LNCaP clone FGC (cell line): Measurements from ENCODE around the gene HIVEP1.

Source experiments
- DNase-seq: peaks from one replicate; pipeline ENCODE4 v3.0.0-alpha.2; 2011; ENCODE audit warnings: low read depth
- H3K4me3 ChIP-seq: 2 replicates; pipeline ENCODE4 v1.5.1; 2011; ENCODE audit warnings: mild to moderate bottlenecking, low read depth, low read length, control low read depth
- CTCF ChIP-seq: IDR thresholded peaks from 2 replicates; pipeline ENCODE4 v1.5.1; 2012; ENCODE audit warnings: mild to moderate bottlenecking; ENCODE audit not compliant: control insufficient read depth, insufficient read depth; ENCODE audit errors: extremely low read depth

The HIVEP1 gene

DNA sequence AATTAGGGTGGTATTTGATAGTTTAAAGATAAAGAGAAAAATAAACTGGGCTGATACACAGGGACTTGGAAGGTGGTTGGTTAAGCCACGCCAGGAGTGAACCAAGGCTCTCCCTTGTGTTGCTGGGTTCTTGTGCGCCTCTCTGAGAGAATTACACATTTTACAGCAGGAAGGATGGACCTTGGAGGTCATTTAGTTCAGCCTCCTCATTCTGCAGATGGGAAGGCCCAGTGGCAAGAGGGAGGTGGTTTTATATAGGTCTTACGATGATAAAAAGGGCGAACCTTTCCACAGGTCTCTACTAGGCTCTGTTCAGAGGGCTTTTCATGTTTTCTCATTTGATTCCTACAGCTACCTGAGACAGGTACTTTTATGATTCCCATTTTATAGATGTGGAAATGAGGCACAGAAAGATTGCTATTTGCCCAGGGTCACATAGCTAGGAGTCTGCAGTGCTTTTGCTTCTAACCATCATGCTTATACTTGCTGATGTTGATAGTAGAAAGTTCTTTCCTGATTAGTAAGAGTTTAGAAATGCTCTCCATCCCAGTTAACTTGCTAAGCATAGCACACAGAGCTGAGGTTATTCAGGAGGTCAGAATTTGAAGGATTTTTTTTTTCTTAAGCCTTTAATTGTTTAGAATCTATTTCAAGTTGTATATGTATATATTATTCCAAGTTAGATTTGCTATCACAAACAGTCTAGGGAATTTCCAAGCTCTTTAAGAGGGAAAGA lies 12.8 kb downstream of the HIVEP1 start:
- no peak for TF ChIP-seq CTCF
- no peak overlapping the region for H3K4me3 ChIP-seq
- no peak for DNase-seq

DNA sequence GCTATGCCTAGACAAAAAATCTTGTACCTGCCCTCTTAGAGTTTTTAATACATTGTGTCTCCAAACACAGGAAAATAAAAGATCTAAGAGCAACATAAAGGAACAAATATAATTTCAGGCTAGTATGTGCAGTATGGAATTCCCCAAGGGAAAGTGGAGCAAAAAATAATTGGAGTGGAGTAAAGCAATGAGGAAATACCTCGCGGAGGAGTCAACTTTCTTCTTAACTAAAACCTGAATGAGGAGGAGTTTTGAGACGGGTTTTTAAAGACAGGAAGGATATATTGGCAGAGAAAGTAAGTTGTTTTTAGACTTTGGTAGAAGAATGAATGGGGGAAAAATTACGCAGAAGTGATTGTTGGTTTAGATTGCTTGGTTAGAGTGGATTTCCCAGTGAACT lies 14.0 kb downstream of the HIVEP1 start:
- no peak overlapping the region for H3K4me3 ChIP-seq
- no peak for DNase-seq
- TF ChIP-seq CTCF, result no peak

DNA sequence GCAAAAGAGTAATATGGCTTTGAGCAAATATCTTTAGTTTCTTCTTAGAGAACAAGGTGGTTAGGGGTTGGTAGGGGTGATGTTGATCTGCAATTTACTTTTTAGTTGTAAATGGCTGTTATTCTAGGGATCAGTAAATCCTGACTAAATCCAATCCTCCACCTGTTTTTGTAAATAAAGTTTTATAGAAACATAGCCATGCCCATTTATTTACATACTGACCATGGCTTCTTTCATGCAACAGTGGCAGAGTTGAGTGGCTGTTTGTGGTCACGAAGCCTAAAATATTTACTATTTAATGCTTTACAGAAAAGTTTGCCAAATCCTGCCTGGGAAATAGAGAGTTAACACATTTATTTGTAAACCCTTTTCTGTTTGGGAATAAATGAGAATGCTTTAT lies 14.7 kb downstream of the HIVEP1 start:
- DNase-seq, result no peak
- no peak for TF ChIP-seq CTCF

DNA sequence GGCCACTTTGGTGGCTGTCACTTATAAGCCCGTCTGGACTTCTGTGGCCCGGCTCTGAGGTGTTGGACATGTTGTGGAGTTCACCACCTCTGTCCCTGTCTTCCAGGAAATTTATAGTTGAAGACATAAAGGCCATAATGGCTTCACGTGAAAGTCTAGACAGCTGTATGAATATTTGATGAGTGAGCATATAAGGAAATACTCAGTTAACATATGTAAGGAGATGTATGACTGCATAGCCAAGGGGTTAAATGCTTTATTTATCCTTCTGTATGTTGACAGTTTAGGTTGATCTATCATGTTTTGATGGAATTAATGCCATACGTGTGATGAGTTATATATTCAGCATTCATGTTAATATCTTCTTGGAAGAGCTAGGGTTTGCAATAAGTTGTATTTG lies 16.1 kb downstream of the HIVEP1 start:
- TF ChIP-seq CTCF, result no peak
- DNase-seq, result no peak
- no peak overlapping the region for H3K4me3 ChIP-seq

More for the DNA sequence above, 14.7 kb downstream of the HIVEP1 start:
- H3K4me3 ChIP-seq, result no peak overlapping the region

DNA sequence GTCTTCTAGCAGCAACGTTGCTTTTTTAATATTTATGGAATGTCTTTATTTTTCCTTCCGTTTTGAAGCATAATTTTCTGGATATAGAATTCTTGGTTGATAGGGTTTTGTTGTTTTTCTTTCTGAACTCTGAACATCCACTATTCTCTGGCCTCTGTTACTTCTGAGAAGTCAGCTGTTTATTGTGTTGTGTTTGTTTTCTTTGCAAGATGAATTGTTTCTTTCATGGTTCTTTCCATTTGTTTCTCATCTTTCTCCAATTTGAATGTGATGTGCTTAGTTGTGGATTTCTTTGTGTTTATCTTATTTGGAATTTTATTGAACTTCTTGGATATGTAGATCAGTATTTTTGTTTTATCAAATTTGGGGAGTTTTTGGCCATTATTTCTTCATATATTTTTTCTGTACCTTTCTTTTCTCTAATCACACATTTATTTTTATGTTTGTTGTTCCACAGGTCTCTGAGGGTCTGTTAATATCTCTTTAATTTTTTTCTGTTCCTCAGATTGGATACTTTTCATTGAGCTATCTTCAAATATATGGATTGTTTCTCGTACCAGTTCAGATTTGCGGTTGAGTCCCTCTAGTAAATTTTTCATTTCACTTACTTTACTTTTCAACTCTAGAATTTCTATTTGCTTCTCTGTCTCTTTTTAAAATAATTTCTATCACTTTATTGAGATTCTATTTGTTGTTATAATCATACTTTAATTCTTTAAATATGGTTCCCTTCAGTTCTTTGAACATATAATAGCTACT lies 18.0 kb downstream of the HIVEP1 start:
- TF ChIP-seq CTCF, result no peak
- no peak overlapping the region for H3K4me3 ChIP-seq
- DNase-seq, result no peak

DNA sequence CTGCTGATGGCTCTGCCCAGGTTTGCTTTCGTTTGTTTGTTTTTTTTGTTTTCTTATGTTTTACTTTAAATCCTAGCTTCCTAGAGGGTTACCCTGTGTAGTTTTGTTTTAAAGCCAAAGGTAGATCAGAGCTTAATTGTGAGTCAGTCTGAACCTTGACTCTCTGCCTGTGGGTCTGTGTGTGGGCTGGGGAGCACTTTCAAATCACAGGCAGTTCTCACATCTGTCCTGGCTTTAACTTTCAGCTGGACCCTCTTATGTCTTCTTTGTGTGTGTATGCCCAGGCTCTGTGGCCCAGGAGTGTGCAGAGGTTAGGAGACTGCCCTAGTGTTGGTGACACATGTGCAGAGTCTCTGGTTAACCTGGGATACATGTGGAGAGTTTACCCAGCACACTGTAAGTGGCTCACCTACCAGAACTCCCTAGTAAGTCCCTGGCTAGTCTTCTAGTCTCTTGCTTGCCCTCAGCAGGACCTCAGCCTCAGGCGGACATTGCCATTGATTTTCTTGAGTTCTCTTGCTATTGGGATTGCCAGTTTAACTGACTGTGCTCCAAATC lies 19.0 kb downstream of the HIVEP1 start:
- no peak for DNase-seq
- no peak overlapping the region for H3K4me3 ChIP-seq
- no peak for TF ChIP-seq CTCF
